ENCODE data around the gene R3HDM2. TPM values are rescaled to one million over a fixed set of nuclear protein-coding genes. Genes with fewer than 3 reads are reported as not detected.

The R3HDM2 gene
- total and polyA plus RNA-seq, 4 donors, result 7.4 to 28.9 (median 15.1) TPM

- no peak overlapping the region for H3K9ac ChIP-seq (ENCODE audit: low read depth in 1 of 2, low read length in 2 of 2)
- WGBS, result 37% methylated on average over 26 of the region's 26 CpGs
- H3K27me3 ChIP-seq (ENCODE audit: control insufficient read depth in 4 of 4, insufficient read depth in 4 of 4, low read length in 3 of 4), result no peaks in the 10 kb centered on the region
These were observed 195.7 kb downstream of the R3HDM2 start for GRCh38 chr12:57235017-57235727.

GRCh38 chr12:57234571-57235016 lies 196.2 kb downstream of the R3HDM2 start:
- H3K9me3 ChIP-seq (ENCODE audit: control insufficient read depth in 4 of 4, low read length in 3 of 4), result no peaks in the 10 kb centered on the region
- no peak overlapping the region for H3K9ac ChIP-seq (ENCODE audit: low read depth in 1 of 2, low read length in 2 of 2)
- no peaks in the 10 kb centered on the region for H3K27me3 ChIP-seq (ENCODE audit: control insufficient read depth in 4 of 4, insufficient read depth in 4 of 4, low read length in 3 of 4)
- no peak for DNase-seq (ENCODE audit: low spot score)
- H3K36me3 ChIP-seq (ENCODE audit: control insufficient read depth in 4 of 4, insufficient read depth in 3 of 4, low read depth in 1 of 4, low read length in 3 of 4), result peaks cover 12 to 20% (median 15%) of the 10 kb centered on the region in 4 donors
- WGBS, result 81% methylated on average over 10 of the region's 10 CpGs
- H3K4me1 ChIP-seq (ENCODE audit: control insufficient read depth in 4 of 4, insufficient read depth in 4 of 4, low read length in 3 of 4), result peaks cover 19 to 60% (median 45%) of the 10 kb centered on the region in 4 donors
- H3K27ac ChIP-seq (ENCODE audit: low read depth in 1 of 2, low read length in 2 of 2), result peak overlapping the region; percentile 16 to 63
- no peak overlapping the region for H3K4me3 ChIP-seq (ENCODE audit: low read depth in 1 of 3, low read length in 3 of 3)
- TF ChIP-seq FOXA2 (IDR thresholded peaks at IDR 0.05) (no peak), HNF4A (conservative IDR thresholded peaks at IDR 0.05) (no peak), CTCF (IDR thresholded peaks at IDR 0.05; ENCODE audit: low read depth, low read length, missing input control) (no peak), ZBTB33 (IDR thresholded peaks at IDR 0.05) (no peak), EGR1 (IDR thresholded peaks at IDR 0.05; ENCODE audit: low read depth in 2 of 2) (no peak), RAD21 (IDR thresholded peaks at IDR 0.05) (no peak), SP1 (IDR thresholded peaks at IDR 0.05) (no peak), MAX (IDR thresholded peaks at IDR 0.05) (no peak), TAF1 (conservative IDR thresholded peaks at IDR 0.05) (no peak), RXRA (IDR thresholded peaks at IDR 0.05) (no peak), HNF4G (IDR thresholded peaks at IDR 0.05) (no peak), NR2F2 (IDR thresholded peaks at IDR 0.05) (no peak), YY1 (IDR thresholded peaks at IDR 0.05) (no peak), GABPA (IDR thresholded peaks at IDR 0.05 in 1 of 2, conservative IDR thresholded peaks at IDR 0.05 in 1 of 2) (no peak), FOXA1 (IDR thresholded peaks at IDR 0.05) (no peak), ATF3 (IDR thresholded peaks at IDR 0.05) (no peak)

More at GRCh38 chr12:57235017-57235727, 195.7 kb downstream of the R3HDM2 start:
- Histone ChIP-seq H3K4me1 (ENCODE audit: control insufficient read depth in 4 of 4, insufficient read depth in 4 of 4, low read length in 3 of 4) (peaks cover 24 to 60% (median 47%) of the 10 kb centered on the region in 4 donors), H3K27ac (ENCODE audit: low read depth in 1 of 2, low read length in 2 of 2) (peak overlapping the region; percentile 16 to 63), H3K4me3 (ENCODE audit: low read depth in 1 of 3, low read length in 3 of 3) (no peak overlapping the region), H3K36me3 (ENCODE audit: control insufficient read depth in 4 of 4, insufficient read depth in 3 of 4, low read depth in 1 of 4, low read length in 3 of 4) (peaks cover 12 to 20% (median 15%) of the 10 kb centered on the region in 4 donors), H3K9me3 (ENCODE audit: control insufficient read depth in 4 of 4, low read length in 3 of 4) (no peaks in the 10 kb centered on the region)
- DNase-seq (ENCODE audit: low spot score), result peak; percentile 60
- TF ChIP-seq NR2F2 (IDR thresholded peaks at IDR 0.05), result peak; percentile 93
- no peak for TF ChIP-seq TAF1 (conservative IDR thresholded peaks at IDR 0.05)
- peak; percentile 75 to 80 for TF ChIP-seq RXRA (IDR thresholded peaks at IDR 0.05)
- TF ChIP-seq CTCF (IDR thresholded peaks at IDR 0.05; ENCODE audit: low read depth, low read length, missing input control), result no peak
- peak; percentile 20 for TF ChIP-seq FOXA1 (IDR thresholded peaks at IDR 0.05)
- TF ChIP-seq HNF4A (conservative IDR thresholded peaks at IDR 0.05), result no peak
- TF ChIP-seq YY1 (IDR thresholded peaks at IDR 0.05), result peak; percentile 50
- peak; percentile 8 to 12 for TF ChIP-seq RAD21 (IDR thresholded peaks at IDR 0.05)
- TF ChIP-seq HNF4G (IDR thresholded peaks at IDR 0.05), result no peak
- peak; percentile 73 for TF ChIP-seq MAX (IDR thresholded peaks at IDR 0.05)
- TF ChIP-seq FOXA2 (IDR thresholded peaks at IDR 0.05), result peak; percentile 25
- TF ChIP-seq EGR1 (IDR thresholded peaks at IDR 0.05; ENCODE audit: low read depth in 2 of 2), result peak in 1 of 2 donors; percentile 62
- TF ChIP-seq SP1 (IDR thresholded peaks at IDR 0.05), result no peak

All from liver (tissue), 9 donors.